Bronchial epithelial cell (primary cell): ENCODE results near the gene MAG. TPM values are rescaled to one million over a fixed set of nuclear protein-coding genes. Genes with fewer than 3 reads are reported as not detected.

Experiments
- DNase-seq: peaks from one replicate; pipeline ENCODE4 v3.0.0-alpha.2; 2010; ENCODE audit warnings: low read depth
- FAIRE-seq: peaks from 2 replicates; lab custom pipeline; 2011; peaks lifted over from hg19 to GRCh38; lab: Jason Lieb, UNC
- H3K27me3 ChIP-seq: 2 replicates; pipeline ENCODE4 v1.5.1; 2011; ENCODE audit warnings: low read length; ENCODE audit not compliant: control insufficient read depth, insufficient read depth
- H3K36me3 ChIP-seq: 2 replicates; pipeline ENCODE4 v1.5.1; 2011; ENCODE audit warnings: low read length; ENCODE audit not compliant: control insufficient read depth, insufficient read depth
- H3K4me3 ChIP-seq: 2 replicates; pipeline ENCODE4 v1.5.1; 2011; ENCODE audit warnings: mild to moderate bottlenecking, low read depth, low read length, control low read depth
- total RNA-seq: library from RNA; depleted of rRNA; stranded (reverse); fragments of >200 nt; gene quantifications from 2 replicates; pipeline ENCODE4 v1.2.1, GENCODE V29; 2014
- TF ChIP-seq, protein P1 (sequence below): IDR thresholded peaks from 2 replicates; pipeline ENCODE4 v1.5.1; 2011; ENCODE audit warnings: mild to moderate bottlenecking, moderate library complexity, low read length, control low read depth, inconsistent platforms; ENCODE audit not compliant: insufficient read depth, severe bottlenecking

MAG gene
- total RNA-seq, 1 donor from 2014 or later: not detected

- FAIRE-seq (no peak), DNase-seq (no peak)
- H3K36me3 ChIP-seq: no peaks in the 10 kb centered on the region
- H3K27me3 ChIP-seq: no peaks in the 10 kb centered on the region
- TF ChIP-seq, protein P1, sequence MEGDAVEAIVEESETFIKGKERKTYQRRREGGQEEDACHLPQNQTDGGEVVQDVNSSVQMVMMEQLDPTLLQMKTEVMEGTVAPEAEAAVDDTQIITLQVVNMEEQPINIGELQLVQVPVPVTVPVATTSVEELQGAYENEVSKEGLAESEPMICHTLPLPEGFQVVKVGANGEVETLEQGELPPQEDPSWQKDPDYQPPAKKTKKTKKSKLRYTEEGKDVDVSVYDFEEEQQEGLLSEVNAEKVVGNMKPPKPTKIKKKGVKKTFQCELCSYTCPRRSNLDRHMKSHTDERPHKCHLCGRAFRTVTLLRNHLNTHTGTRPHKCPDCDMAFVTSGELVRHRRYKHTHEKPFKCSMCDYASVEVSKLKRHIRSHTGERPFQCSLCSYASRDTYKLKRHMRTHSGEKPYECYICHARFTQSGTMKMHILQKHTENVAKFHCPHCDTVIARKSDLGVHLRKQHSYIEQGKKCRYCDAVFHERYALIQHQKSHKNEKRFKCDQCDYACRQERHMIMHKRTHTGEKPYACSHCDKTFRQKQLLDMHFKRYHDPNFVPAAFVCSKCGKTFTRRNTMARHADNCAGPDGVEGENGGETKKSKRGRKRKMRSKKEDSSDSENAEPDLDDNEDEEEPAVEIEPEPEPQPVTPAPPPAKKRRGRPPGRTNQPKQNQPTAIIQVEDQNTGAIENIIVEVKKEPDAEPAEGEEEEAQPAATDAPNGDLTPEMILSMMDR: no peak
- no peak overlapping the region for H3K4me3 ChIP-seq
These were observed 4.2 kb upstream of the MAG start for GRCh38 chr19:35287713-35288112.

- DNase-seq: no peak
- TF ChIP-seq, protein P1: no peak
- Histone ChIP-seq H3K27me3 (no peaks in the 10 kb centered on the region), H3K4me3 (no peak overlapping the region), H3K36me3 (no peaks in the 10 kb centered on the region)
- FAIRE-seq: no peak
These were observed 3.6 kb upstream of the MAG start for GRCh38 chr19:35288331-35288730.

DNA sequence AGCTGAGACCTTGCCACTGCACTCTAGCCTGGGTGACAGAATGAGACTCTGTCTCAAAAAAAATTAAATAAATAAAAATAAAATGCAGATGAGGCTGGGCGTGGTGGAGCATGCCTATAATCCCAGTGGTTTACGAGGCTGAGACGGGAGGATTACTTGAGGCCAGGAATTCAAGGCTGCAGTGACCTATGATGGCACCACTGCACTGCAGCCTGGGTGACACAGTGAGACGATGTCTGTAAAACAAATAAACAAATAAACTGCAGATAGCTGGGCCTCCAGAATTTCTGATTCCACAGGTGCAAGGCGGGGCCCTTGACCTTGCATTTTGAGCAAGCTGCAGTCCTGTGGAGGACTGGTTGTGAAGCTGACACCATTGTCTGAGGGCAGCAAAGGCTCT is 3.1 kb upstream of the MAG start:
- Histone ChIP-seq H3K4me3 (no peak overlapping the region), H3K36me3 (no peaks in the 10 kb centered on the region), H3K27me3 (no peaks in the 10 kb centered on the region)
- FAIRE-seq: no peak
- TF ChIP-seq, protein P1: no peak
- no peak for DNase-seq

DNA sequence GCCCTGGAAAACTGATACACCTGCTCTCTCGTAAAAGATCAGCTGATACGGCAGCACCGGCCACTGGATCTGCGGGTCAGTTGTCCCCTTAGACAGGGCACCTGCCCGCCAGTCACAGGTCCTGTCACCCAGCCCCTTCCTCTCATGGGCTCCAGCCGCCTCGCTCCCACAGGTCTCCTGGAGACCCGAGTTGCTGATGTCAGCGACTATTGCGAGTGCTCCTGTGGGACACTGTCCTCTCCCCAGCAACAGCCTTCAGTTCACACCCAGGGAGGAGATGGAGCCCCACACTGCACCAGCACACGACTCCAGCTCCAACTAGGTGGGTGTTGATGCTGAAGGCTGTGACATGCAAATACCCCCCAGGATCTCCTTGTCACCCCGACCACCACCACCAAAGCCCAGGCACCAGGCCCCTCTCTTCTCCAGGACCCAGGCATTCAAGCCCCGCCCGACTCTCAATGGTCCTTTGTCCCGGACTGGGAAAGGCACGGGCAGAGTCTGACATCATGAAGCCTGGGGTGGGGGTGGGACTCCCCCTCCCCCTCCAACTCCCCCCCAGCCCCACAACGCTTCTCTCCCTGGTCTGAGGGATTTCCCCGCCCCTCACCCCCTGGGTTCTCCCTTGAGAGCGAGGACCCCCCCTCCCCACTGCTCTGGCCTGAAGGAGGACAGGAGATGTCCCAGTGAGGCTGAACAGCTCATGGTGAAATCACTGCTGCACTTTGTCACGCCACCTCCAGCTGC is 1.4 kb upstream of the MAG start:
- no peak for FAIRE-seq
- Histone ChIP-seq H3K4me3 (no peak overlapping the region), H3K36me3 (no peaks in the 10 kb centered on the region), H3K27me3 (no peaks in the 10 kb centered on the region)
- TF ChIP-seq, protein P1: no peak
- no peak for DNase-seq

DNA sequence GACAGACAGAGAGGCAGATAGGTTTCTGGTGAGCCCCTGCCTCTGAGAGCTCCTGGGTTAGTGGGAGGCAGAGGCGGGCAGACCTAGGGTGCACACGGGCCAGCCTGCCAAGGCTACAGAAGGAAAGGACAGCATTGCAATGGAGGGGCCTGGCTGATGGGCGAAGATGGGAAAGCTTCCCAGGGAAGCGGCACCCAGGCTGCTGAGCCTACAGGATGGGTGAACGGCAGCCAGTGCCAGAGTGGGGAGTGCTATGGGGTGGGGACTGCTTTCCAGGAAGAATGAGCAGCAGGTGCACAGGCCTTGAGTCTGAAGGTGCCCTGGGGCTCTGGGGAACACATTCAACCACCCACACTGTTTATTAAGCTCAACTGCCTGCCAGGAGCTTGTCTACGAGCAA is 702 bp upstream of the MAG start:
- FAIRE-seq: no peak
- Histone ChIP-seq H3K4me3 (no peak overlapping the region), H3K36me3 (no peaks in the 10 kb centered on the region), H3K27me3 (no peaks in the 10 kb centered on the region)
- DNase-seq: no peak
- TF ChIP-seq, protein P1: no peak
